GM12874 (cell line): Measurements from ENCODE around the gene ITPRIP.

ENCODE experiments used
- CTCF ChIP-seq: IDR thresholded peaks from 2 replicates; pipeline ENCODE4 v1.5.1; 2011; ENCODE audit warnings: low read depth, mild to moderate bottlenecking, control low read depth, low read length, moderate library complexity; ENCODE audit not compliant: insufficient read depth

The ITPRIP gene

GRCh38 chr10:104309980-104310978, 28.0 kb downstream of the ITPRIP start:
- no peak for TF ChIP-seq CTCF

- no peak for TF ChIP-seq CTCF
These were observed 29.8 kb downstream of the ITPRIP start for GRCh38 chr10:104308439-104308903.

GRCh38 chr10:104307576-104308438, 30.5 kb downstream of the ITPRIP start:
- no peak for TF ChIP-seq CTCF

- TF ChIP-seq CTCF: no peak
These were observed 31.4 kb downstream of the ITPRIP start for GRCh38 chr10:104306897-104307296.

GRCh38 chr10:104304927-104305326, 33.3 kb downstream of the ITPRIP start:
- TF ChIP-seq CTCF: no peak

- TF ChIP-seq CTCF: no peak
These were observed 33.9 kb downstream of the ITPRIP start for GRCh38 chr10:104304356-104304745.
